ENCODE data around the gene MIGA2. TPM values are rescaled to one million over a fixed set of nuclear protein-coding genes. Genes with fewer than 3 reads are reported as not detected.

MIGA2 gene
- total and polyA plus RNA-seq, 2 experiments from 2014 or later = 19.3 to 47.8 TPM

- Histone ChIP-seq H3K79me2 (replicated peaks; ENCODE audit: insufficient read depth) (peaks cover 41% of the 10 kb centered on the region), H3F3A (replicated peaks; ENCODE audit: low read depth) (no peaks in the 10 kb centered on the region), H4K20me1 (replicated peaks; ENCODE audit: insufficient read depth) (peaks cover 22% of the 10 kb centered on the region), H3K27me3 (ENCODE audit: insufficient read depth) (no peaks in the 10 kb centered on the region), H3K27ac (ENCODE audit: low read depth) (no peak overlapping the region), H3K4me1 (ENCODE audit: insufficient read depth) (peaks cover 9% of the 10 kb centered on the region), H3K36me3 (ENCODE audit: insufficient read depth) (no peaks in the 10 kb centered on the region), H3K4me2 (no peak overlapping the region), H3K9me2 (ENCODE audit: insufficient read depth) (no peaks in the 10 kb centered on the region), H3K4me3 (no peak overlapping the region), H2AFZ (no peak overlapping the region)
- DNase-seq (ENCODE audit: low spot score) = no peak
- Mint-ChIP-seq H3K4me3 (no peak overlapping the region), H3K27me3 (ENCODE audit: insufficient read depth, low read depth, poor library complexity) (peaks cover under 1% of the 10 kb centered on the region), H3K36me3 (ENCODE audit: low read depth) (peaks cover 2% of the 10 kb centered on the region; the same call in 2 of the 3 replicates), H3K27ac (peak overlapping the region; percentile 31; the same call in 1 of the 2 replicates), H3K9me3 (no peaks in the 10 kb centered on the region), H3K4me1 (peaks cover 26% of the 10 kb centered on the region)
- no peak for ATAC-seq
- TF ChIP-seq REST (IDR thresholded peaks at IDR 0.05; ENCODE audit: unreplicated experiment) (no peak), ZNF331 (CRISPR knock-in tag; IDR thresholded peaks at IDR 0.05; ENCODE audit: low read depth) (no peak), CREB1 (CRISPR knock-in tag; IDR thresholded peaks at IDR 0.05; ENCODE audit: low read depth) (no peak), POLR2AphosphoS5 (IDR thresholded peaks at IDR 0.05; ENCODE audit: low read depth) (no peak), ZNF114 (CRISPR knock-in tag; IDR thresholded peaks at IDR 0.05) (no peak), EZH2 (IDR thresholded peaks at IDR 0.05; ENCODE audit: low read depth, unreplicated experiment) (no peak), CTCF (conservative IDR thresholded peaks at IDR 0.05; ENCODE audit: low read depth in 2 of 2) (no peak), EZH2phosphoT487 (IDR thresholded peaks at IDR 0.05; ENCODE audit: unreplicated experiment) (no peak), STAT1 (IDR thresholded peaks at IDR 0.05; ENCODE audit: unreplicated experiment) (no peak), JUNB (IDR thresholded peaks at IDR 0.05; ENCODE audit: unreplicated experiment) (no peak), NANOG (IDR thresholded peaks at IDR 0.05; ENCODE audit: borderline replicate concordance) (no peak)
- TF ChIP-seq, protein P1, sequence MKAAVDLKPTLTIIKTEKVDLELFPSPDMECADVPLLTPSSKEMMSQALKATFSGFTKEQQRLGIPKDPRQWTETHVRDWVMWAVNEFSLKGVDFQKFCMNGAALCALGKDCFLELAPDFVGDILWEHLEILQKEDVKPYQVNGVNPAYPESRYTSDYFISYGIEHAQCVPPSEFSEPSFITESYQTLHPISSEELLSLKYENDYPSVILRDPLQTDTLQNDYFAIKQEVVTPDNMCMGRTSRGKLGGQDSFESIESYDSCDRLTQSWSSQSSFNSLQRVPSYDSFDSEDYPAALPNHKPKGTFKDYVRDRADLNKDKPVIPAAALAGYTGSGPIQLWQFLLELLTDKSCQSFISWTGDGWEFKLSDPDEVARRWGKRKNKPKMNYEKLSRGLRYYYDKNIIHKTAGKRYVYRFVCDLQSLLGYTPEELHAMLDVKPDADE (IDR thresholded peaks at IDR 0.05) = no peak
- TF ChIP-seq, protein P2, sequence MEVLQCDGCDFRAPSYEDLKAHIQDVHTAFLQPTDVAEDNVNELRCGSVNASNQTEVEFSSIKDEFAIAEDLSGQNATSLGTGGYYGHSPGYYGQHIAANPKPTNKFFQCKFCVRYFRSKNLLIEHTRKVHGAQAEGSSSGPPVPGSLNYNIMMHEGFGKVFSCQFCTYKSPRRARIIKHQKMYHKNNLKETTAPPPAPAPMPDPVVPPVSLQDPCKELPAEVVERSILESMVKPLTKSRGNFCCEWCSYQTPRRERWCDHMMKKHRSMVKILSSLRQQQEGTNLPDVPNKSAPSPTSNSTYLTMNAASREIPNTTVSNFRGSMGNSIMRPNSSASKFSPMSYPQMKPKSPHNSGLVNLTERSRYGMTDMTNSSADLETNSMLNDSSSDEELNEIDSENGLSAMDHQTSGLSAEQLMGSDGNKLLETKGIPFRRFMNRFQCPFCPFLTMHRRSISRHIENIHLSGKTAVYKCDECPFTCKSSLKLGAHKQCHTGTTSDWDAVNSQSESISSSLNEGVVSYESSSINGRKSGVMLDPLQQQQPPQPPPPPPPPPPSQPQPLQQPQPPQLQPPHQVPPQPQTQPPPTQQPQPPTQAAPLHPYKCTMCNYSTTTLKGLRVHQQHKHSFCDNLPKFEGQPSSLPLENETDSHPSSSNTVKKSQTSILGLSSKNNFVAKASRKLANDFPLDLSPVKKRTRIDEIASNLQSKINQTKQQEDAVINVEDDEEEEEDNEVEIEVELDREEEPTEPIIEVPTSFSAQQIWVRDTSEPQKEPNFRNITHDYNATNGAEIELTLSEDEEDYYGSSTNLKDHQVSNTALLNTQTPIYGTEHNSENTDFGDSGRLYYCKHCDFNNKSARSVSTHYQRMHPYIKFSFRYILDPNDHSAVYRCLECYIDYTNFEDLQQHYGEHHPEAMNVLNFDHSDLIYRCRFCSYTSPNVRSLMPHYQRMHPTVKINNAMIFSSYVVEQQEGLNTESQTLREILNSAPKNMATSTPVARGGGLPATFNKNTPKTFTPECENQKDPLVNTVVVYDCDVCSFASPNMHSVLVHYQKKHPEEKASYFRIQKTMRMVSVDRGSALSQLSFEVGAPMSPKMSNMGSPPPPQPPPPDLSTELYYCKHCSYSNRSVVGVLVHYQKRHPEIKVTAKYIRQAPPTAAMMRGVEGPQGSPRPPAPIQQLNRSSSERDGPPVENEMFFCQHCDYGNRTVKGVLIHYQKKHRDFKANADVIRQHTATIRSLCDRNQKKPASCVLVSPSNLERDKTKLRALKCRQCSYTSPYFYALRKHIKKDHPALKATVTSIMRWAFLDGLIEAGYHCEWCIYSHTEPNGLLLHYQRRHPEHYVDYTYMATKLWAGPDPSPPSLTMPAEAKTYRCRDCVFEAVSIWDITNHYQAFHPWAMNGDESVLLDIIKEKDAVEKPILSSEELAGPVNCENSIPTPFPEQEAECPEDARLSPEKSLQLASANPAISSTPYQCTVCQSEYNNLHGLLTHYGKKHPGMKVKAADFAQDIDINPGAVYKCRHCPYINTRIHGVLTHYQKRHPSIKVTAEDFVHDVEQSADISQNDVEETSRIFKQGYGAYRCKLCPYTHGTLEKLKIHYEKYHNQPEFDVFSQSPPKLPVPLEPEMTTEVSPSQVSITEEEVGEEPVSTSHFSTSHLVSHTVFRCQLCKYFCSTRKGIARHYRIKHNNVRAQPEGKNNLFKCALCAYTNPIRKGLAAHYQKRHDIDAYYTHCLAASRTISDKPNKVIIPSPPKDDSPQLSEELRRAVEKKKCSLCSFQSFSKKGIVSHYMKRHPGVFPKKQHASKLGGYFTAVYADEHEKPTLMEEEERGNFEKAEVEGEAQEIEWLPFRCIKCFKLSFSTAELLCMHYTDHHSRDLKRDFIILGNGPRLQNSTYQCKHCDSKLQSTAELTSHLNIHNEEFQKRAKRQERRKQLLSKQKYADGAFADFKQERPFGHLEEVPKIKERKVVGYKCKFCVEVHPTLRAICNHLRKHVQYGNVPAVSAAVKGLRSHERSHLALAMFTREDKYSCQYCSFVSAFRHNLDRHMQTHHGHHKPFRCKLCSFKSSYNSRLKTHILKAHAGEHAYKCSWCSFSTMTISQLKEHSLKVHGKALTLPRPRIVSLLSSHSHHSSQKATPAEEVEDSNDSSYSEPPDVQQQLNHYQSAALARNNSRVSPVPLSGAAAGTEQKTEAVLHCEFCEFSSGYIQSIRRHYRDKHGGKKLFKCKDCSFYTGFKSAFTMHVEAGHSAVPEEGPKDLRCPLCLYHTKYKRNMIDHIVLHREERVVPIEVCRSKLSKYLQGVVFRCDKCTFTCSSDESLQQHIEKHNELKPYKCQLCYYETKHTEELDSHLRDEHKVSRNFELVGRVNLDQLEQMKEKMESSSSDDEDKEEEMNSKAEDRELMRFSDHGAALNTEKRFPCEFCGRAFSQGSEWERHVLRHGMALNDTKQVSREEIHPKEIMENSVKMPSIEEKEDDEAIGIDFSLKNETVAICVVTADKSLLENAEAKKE (CRISPR knock-in tag; IDR thresholded peaks at IDR 0.05) = no peak
These were observed 12.6 kb upstream of the MIGA2 start for GRCh38 chr9:129023908-129024233.
